ENCODE data around the gene ZNF530.
A peak's percentile ranks its signal among the peaks of the same experiment; 100 is the strongest.

Gene ZNF530

DNA sequence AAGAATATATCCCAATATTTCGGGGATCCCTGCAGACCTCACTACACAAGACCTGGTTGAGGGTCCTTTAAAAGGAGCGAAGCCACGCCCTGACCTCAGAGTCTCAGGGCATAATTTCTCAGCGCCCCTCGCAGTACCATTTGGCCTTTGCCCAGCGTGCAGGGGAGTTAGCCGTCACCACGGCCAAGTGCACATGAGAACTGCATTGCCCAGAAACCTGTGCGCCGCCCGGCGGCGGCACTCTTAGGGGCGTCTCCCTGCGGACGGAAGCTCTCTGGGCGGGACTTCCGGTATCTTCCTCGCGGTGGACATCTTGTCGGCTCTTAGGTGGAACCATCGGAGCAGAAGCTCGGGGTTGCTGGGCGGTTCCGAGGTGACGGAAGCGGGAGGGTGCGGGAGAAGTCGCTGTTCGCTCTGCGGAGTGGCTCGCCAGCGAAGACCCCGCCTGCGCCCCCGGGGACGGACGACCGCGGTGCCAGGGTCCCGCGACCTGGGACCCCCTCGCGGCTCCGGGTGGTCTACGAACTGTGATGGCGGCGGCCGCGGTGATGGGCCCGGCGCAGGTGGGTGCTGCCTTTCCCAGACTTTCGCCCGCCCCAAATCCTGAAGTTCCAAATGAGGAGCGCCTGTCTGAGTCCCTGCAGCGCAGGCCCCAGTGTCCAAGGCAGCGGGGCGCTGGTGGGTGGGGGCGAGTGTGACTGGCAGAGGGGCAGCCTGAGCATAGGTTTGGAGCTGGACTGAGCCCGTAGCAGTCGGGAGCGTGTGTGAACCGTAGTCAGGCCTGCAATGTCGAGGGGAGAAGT is 14.5 kb downstream of the ZNF530 start, which contains the start of gene ZNF134:
TSS of gene ZNF134 (plus strand) at position 302 of the 803 bp plus-strand sequence. CDS start 5,227 bp downstream, outside the sequence.
- DNase-seq (ENCODE audit: low read depth in 2 of 2) = peak; percentile 81 to 86

DNA sequence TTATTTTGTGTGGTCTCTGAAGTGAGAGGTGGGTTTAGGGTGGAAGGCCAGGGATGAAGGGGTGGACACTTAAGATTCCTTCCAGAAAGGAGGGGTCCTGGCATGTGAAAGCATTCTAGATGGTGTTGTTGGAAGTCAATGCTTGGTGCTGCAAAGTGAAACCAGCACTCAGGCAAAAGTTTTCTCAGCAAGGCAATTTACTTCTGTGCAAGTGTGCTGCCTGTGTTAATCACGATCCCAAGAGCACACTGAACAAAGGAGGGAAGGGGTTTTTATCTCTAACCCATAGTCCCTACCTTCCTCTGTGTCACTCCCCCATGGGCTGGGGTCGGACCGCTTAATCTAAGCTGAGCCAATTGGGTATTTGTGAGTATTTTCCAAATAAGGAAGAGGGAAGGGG is 15.7 kb downstream of the ZNF530 start:
- no peak for DNase-seq (ENCODE audit: low read depth in 2 of 2)

DNA sequence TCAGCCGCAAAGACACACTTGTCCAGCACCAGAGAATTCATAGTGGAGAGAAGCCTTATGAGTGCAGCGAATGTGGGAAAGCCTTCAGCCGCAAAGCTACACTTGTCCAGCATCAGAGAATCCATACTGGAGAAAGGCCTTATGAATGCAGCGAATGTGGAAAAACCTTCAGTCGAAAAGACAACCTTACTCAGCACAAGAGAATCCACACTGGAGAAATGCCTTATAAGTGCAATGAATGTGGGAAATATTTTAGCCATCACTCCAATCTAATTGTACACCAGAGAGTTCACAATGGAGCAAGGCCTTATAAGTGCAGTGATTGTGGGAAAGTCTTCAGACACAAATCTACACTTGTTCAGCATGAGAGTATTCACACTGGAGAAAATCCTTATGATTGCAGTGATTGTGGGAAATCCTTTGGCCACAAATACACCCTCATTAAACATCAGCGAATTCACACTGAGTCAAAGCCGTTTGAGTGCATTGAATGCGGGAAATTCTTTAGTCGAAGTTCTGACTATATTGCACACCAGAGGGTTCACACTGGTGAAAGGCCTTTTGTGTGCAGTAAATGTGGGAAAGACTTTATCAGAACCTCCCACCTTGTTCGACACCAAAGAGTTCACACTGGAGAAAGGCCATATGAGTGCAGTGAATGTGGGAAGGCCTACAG is 21.1 kb downstream of the ZNF530 start:
- no peak for DNase-seq (ENCODE audit: low read depth in 2 of 2)

DNA sequence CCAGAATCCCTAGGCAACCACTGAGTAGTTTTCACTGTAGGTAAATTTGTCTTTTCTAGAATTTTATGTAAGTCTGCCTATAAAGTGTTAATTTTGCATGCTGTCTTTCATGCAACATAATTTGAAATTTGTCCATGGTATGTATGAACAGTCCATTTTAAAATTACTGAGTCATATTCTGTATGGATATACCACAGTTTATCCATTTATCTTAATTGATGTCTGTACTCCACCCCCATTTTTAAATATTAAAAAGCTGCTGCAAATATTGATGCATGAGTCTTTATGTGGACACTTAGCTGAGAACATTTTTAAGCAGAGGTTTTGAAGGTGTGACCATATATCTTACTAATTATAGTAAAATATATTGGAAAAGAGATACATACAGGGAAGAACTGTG is 23.4 kb downstream of the ZNF530 start:
- no peak for DNase-seq (ENCODE audit: low read depth in 2 of 2)

DNA sequence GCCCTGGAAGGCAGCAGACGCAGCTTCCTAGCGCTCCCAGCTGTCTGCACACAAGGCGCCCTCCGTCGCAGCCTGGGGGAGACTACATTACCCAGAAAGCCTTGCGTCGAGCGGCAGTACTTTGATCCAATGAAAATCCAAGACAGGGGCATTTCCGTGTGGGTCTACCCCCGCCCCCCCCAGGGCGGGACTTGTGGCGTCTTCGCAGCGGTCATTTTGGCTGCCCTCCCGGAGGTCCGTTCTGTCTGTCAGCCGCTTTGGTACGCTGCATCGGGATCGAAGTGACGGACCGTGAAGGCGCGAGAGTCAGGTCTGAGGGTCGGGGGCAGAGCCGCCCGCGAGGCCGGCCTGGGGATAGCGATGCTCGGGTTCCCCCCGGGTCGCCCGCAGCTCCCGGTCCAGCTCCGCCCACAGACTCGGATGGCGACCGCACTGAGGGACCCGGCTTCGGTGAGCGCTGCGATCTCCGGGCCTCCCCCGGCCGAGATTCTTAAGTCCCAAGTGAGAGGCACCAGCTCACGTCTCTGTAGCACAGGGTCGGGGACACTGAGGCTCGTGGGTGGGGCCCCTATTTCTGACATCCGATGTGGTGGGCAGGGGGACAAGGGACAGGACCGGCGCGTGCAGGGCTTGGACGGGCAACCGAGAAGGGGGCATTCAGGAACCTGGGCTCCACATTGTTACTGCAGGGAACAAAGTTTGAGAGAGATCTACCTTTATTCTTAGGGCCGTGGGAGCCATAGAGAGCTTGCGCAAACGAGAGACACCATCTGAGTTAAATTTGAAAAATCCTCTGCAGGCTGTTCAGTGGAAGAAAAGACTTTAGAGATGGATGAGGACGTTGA is 33.5 kb downstream of the ZNF530 start, which contains the start of gene ZNF211:
TSS of gene ZNF211 (plus strand) at position 182 of the 845 bp plus-strand sequence. CDS start at position 361, 179 bp downstream.
- peak; percentile 78 to 81 for DNase-seq (ENCODE audit: low read depth in 2 of 2)

DNA sequence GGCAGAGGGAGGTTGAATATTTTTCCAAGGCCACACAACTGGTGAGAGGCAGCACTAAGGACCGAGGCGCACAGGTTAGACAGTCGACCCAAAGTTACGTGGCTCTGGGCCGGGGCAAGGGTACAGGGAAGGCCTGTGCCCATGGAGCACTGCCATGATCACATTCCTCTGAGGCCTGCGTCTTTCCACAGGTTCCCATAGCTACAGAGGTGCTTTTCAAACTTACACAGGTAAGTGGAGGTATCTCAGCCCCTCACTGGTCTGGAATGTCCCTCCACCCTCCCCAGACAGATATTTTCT is 34.1 kb downstream of the ZNF530 start:
- DNase-seq (ENCODE audit: low read depth in 2 of 2) = no peak

DNA sequence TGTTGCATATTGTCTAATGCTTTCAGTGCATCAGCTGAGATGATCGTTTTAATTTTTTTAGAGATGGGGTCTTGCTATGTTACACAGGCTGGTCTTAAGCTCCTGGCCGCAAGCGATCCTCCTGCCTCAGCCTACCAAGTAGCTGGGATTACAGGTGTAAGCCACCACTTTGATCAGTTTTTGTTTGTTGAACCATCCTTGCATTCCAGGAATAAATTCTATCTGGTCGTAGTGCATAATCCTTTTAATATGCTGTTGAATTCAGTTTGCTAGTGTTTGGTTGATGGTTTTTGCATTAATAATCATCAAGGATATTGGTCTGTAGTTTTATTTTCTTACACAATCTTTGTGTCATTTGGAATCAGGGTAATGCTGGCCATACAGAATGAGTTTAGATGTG is 37.7 kb downstream of the ZNF530 start:
- DNase-seq (ENCODE audit: low read depth in 2 of 2) = no peak

DNA sequence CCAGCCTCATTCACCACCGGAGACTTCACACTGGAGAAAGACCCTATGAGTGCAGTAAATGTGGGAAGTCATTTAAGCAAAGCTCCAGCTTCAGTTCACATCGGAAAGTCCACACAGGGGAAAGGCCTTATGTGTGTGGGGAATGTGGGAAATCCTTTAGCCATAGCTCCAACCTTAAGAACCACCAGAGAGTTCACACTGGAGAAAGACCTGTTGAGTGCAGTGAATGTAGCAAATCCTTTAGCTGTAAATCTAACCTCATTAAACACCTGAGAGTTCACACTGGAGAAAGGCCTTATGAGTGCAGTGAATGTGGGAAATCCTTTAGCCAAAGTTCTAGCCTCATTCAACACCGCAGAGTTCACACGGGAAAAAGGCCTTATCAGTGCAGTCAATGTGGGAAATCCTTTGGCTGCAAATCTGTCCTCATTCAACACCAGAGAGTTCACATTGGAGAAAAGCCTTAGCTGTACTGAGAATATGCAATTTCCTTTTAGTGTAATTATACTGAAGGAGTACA is 42.1 kb downstream of the ZNF530 start:
- no peak for DNase-seq (ENCODE audit: low read depth in 2 of 2)

DNA sequence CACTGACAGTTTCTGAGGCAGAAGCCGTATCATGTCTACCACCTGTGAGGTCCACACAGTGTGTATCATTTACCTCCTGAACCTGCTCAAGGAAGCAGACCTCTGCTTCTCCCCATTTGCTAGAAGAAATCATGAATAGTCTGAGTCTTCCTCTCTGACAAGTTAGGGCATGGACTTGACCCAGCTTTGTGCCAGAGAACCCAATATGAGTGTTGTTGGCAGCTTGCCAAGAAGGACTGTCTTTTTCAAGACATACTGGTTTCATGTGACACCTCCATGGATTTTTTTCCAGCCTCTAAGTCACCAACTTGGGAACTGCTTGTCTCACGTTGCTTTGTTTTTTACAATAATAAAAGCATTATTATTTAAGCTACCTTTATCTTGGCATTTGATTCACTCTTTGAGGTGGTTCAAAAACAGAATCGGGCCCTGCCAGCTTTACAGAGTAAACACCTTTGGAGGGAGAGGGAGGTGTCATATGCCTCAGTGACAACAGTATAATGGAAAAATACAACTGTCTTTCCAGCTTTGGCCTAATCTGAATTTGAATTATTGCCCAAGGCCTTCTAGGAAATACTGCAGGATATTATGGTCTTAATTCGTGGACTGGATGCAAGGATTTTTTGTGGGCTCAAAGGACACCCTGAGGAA is 42.8 kb downstream of the ZNF530 start:
- DNase-seq (ENCODE audit: low read depth in 2 of 2) = no peak

DNA sequence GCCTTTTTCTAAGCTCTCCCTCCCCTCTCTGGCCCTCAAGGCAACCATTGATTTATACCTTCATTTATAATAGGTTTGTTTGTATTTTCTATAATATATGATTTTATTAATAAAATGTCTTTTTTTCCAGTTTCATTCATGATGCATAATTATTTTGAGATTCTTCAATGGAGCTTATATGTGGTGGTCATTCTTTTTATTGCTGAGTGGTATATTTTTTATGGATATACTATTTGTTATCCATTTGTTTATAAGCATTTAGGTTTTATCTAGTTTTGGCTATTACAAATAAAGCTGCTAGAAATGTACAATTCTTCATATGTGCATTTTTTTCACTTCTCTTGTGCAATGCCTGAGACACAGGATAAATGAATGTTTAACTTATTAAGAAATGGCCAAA is 44.0 kb downstream of the ZNF530 start:
- no peak for DNase-seq (ENCODE audit: low read depth in 2 of 2)

DNA sequence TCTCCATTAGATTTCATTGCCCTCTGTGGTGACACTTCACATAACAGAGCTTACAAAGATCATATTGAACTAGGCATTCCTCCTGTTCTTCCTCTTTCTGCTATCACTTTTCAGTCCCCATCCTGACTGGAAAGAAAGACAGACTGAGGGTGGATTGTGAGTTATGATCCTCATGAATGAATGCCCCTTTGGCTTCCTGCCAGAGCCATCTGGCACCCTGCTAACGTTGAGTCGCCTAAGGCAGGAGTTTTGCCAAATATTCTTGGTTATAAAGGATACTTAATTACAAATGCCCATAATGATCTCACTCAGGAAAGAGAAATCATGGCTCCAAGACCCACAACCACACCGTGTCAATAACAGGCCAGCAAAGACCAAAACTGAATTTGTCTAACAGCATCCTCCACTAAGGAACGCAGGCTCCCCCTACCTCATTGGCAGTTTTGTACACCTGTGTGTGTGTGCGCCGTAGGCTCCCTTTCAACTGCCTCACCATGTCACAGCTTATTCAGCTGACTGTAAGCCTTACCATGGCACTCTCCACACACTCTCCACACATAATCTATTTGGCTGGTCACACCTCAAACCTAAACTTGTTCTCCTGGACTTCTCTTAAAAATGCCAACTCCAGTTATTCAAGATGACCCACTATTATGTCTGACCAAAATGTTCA is 48.8 kb downstream of the ZNF530 start:
- DNase-seq (ENCODE audit: low read depth in 2 of 2) = no peak

DNA sequence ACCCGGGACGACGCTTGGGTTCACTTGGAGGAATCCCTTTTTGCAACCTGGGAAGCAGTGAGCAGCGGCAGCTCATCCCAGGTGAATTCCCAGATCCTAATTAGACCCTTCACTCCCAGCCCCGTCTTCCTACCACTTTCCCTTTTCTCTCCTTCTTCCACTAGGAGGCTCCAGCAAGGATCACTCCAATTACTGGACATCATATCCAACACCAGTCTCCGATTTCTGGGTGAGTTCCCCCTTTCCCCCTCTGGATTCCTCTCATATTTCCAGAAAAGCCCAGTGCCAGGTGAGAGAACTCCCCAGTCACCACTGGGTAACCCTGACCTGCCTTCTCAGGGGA is 51.9 kb downstream of the ZNF530 start:
- no peak for DNase-seq (ENCODE audit: low read depth in 2 of 2)

DNA sequence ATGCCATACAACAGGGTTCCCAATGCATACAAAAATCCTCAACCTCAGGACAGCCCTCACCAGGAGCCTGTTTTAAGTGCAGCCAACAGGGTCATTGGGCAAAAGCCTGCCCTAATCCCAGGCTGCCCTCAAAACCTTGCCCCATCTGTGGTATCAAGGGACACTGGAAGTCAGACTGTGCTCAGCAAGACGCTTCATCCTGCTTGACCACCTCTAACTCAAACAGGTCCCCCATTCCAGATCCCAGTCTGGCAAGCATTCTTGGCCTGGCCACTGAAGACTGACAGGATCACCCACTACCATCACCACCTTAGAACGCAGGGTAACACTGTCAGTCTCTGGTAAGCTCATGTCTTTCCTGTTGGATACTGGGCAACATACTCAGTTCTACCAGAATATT is 54.0 kb downstream of the ZNF530 start:
- DNase-seq (ENCODE audit: low read depth in 2 of 2) = no peak

DNA sequence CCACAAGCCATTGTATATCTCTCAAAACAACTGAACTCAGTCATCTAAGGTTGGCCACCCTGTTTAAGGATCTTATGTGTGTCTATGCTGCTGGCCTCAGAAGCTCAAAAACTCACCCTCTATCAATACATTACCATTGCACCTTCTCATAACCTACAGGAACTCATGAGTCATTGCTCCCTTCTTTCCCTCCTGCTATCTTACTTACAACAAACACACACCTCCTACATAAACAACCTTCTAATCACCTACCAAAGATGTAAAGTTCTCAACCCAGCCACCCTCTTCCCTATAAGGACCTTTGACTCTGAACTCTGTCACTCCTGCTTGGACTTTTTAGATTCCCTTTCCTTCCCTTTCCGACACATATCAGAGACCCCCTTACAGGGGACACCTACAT is 55.8 kb downstream of the ZNF530 start:
- no peak for DNase-seq (ENCODE audit: low read depth in 2 of 2)

DNA sequence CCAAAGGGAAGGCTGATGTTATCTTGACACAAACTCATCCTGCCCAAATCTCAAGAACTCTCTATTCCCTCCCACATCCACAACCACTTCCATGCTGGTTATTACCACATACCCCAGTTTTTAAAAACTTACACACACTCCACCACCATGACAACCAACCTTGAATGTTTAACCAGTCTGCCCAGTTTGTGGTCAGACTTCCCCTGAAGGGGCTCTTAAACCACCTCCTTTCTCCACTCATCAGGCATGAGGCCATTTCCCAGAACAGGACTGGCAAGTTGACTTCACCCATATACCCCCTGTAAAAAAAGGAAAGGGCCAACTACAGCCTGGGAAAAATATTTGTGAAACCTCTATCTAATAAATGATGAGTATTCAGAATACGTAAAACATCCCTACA is 56.7 kb downstream of the ZNF530 start:
- no peak for DNase-seq (ENCODE audit: low read depth in 2 of 2)
